ENCODE measurements around the gene VCAN.

GRCh38 chr5:83540105-83540504, 68.6 kb downstream of the VCAN start:
- TF ChIP-seq POLR2A (IDR thresholded peaks at IDR 0.05; ENCODE audit: low read length) (no peak), GATA1 (IDR thresholded peaks at IDR 0.05; ENCODE audit: low read depth, low read length) (no peak)

All from erythroblast (primary cell).